Activated effector memory CD4-positive, alpha-beta T cell treated with Interleukin-2 at 50 U/mL for 16 hours (primary cell): ENCODE measurements around the gene LRP2BP.

Experiments used
- DNase-seq: peaks from one replicate; pipeline ENCODE4 v3.0.0-alpha.2; 2020

LRP2BP gene

DNA sequence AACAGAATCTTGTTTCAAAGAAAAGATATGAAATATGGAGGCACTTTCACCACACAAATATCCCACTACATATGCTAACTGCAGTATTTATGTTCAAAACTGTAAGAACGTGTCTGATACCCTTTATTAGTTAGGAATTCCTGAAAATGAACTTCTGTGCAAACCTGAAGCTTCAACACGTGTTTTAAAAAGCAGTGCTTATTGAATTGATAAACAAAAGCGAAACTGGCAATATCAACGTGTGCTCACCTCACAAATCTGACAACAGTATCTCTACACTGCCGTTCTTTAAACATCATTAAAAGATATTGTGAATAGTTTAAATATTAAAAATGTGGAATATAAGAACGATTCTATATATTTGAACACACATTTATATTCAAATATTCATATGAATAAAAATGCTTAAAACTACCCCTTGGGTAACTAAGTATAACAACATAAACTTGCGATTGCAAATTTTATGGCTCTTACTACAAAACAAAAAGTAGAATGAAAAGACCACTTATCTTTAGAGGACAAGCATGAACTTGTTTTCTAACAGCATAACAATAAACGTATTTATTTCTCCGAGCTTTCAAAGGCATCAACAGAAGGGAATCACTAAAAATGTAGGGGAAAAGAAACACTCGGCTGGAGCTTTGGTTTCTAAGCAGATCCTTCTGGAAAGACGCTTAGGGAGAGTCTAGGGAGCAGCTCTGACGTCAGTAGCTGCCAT, at the start of gene LRP2BP:
TSS of gene LRP2BP (minus strand) at position 687 of the 718 bp plus-strand sequence. CDS start 17,738 bp downstream, outside the sequence.
- DNase-seq = no peak

- DNase-seq = no peak
Measured at GRCh38 chr4:185445209-185445608, 49.5 kb upstream of the LRP2BP start.

GRCh38 chr4:185441479-185441878, 45.8 kb upstream of the LRP2BP start:
- DNase-seq = no peak

- no peak for DNase-seq
Measured at GRCh38 chr4:185437809-185438208, 42.1 kb upstream of the LRP2BP start.

- DNase-seq = no peak
Measured at GRCh38 chr4:185435466-185435865, 39.7 kb upstream of the LRP2BP start.

- no peak for DNase-seq
Measured at GRCh38 chr4:185429660-185430059, 33.9 kb upstream of the LRP2BP start.

- no peak for DNase-seq
Measured at GRCh38 chr4:185426960-185427688, 31.4 kb upstream of the LRP2BP start.

DNA sequence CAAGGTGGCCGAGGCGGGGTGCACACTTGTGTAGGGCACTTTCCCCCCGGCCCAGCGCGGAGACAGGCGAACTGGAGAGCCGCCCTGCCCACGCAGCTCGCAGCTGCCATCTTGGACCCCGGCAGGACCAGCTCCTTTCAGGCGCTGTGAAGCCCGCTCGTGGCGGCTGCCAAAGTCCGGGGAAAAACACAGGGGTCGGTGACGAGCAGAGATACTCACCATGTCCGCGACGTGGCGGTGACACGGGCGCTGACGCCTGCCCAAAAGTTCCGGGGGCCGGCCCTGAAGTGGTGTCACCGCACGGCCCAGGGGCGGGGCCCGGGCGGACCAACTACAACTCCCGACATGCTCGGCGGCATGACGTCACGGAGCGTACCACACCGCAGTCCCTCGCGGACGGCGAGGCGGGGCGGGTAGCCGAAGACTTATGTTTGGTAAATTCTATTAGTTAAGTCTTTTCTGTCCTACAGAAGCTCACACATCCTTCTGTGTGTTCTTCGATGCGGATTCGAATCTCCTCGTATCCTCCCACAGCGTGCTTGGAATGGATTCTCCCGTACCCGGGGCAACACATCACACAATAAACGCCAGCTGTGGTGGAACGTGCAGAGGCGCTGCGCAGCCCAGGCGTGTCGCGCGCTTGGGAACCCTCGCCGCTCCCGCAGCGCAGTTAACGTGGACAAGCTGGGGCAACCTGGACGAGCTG, 30.1 kb upstream of the LRP2BP start, which contains the start of gene UFSP2:
TSS of gene UFSP2 (minus strand) at position 318 of the 706 bp plus-strand sequence. CDS start at position 222, 96 bp downstream.
- DNase-seq = peak; percentile 77

DNA sequence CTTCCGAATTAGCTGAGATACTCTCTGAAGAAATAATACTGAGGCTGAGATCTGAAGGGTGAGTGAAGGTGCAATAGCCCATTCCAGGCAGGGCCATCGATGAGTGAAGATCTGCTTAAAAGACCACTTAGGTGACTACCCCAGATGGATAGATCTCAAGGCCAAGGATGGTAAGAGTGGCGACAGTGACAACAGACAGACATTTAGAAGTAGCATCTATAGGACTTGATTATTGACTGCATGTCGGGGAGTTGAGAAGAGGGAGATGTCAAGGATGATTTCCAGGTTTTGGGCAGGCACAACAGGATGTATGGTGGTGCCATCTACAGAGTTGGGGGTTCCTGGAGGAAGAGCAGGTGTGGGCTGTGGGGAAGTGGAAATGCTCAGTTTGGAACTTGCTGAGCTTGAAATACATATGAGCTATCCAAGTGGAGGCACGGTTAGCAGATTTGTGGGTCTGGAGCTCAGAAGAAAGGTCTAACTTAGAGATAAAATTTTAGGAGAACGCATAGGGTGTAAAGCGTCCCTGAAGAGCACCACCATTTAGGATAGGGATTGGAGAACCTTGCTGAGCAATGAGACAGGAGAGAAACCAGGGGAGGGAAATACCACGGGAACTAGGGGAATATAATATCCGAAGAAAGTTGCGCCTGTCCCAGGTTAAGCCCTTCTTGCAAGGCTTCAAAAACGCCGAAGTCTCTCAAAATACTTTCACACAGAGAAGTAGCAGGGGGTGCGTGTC, 29.4 kb upstream of the LRP2BP start:
- DNase-seq = no peak

DNA sequence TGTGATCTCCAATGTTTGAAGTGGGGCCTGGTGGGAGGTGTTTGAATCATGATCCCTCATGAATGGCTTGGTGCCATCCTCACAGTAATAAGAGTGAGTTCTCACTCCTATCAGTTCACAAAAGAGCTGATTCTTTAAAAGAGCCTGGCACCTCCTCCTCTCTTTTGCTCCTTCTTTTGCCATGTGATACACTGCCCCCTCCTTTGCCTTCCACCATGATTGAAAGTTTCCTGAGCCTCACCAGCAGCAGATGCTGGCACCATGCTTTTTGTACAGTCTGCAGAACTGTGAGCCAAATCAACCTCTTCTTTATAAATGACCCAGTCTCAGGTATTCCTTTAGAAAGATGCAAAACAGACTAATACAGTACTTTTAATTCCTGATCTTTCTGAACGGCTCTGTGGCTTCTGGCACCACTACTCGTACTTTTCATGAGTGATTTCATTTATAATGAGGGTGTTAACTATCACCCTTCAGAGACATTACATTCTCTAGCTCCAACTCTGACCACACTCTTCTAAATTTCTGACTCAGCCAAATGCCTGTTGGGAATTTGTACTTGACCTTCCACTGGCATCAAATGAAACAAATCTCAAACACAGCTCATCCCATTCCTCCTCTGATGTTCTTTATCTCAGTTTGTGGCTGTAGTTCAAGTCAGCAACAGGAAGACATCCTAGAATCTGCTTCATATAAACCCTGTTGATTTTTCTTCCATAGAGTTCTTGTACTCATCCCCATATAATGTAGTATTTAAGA, 25.8 kb upstream of the LRP2BP start:
- no peak for DNase-seq

DNA sequence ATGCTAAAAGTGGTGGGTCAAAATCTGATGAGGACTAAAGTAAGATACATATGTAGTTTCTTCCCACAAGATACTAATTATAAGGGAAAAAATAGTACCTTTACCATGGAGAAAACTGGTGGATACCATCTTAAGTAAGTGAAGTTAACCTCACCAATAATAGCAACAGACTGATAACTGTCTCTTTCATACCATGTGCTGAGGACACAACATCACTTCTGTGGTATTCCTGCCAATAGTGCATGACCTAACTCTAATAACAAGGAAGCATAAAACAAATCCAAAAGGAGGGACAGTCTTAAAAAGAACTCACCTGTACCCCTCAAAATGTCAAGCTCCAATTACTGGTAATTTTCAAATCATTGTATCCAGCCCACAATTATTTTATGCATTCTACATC, 21.2 kb upstream of the LRP2BP start:
- DNase-seq = no peak

- no peak for DNase-seq
Measured at GRCh38 chr4:185412412-185412811, 16.7 kb upstream of the LRP2BP start.

DNA sequence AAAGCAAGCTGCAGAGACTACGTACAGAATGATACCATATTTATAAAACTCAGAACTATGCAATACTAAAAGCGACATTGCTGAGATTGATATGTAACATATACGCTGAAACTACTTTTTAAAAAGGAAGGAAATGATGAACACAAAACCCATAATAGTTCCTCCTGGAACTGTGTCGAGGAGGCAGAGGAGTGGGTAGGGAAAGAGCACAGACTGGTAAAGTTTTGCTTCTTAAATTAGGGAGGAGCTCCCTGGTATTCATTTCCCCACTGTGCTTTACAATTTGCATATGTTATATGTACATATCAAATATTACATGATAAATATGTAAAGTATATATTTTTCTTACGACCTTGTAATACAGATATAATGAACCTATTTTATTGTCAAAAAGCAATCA, 16.1 kb upstream of the LRP2BP start:
- no peak for DNase-seq

GRCh38 chr4:185408432-185408831, 12.7 kb upstream of the LRP2BP start:
- DNase-seq = no peak

- DNase-seq = no peak
Measured at GRCh38 chr4:185405296-185405999, 9.7 kb upstream of the LRP2BP start.

- DNase-seq = no peak
Measured at GRCh38 chr4:185404031-185404430, 8.3 kb upstream of the LRP2BP start.

GRCh38 chr4:185399466-185399865, 3.7 kb upstream of the LRP2BP start:
- no peak for DNase-seq

DNA sequence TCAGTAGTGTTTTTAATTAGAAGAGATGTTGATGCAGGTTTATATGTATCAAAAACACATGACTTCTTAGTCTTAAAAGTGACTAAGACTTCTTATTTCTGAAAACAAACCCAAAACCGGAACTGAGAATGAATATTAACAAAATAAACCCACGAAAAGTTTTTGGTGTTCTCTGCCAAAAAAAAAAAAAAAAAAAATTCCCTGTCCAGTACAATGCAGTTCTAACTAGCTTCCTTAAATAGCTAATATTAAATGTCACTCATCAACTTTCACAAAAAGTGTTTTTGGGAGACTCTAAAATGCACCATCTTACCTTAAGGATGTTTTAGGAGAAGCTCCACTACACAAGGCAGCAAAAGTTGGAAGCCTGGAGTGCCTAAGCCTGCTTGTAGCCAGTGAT, 2.9 kb upstream of the LRP2BP start:
- DNase-seq = no peak

GRCh38 chr4:185396724-185397385, 1.1 kb upstream of the LRP2BP start, which contains the start of gene ANKRD37:
ANKRD37 (plus strand) TSS chr4:185396841; CDS start chr4:185396924, 83 bp downstream.
- no peak for DNase-seq

DNA sequence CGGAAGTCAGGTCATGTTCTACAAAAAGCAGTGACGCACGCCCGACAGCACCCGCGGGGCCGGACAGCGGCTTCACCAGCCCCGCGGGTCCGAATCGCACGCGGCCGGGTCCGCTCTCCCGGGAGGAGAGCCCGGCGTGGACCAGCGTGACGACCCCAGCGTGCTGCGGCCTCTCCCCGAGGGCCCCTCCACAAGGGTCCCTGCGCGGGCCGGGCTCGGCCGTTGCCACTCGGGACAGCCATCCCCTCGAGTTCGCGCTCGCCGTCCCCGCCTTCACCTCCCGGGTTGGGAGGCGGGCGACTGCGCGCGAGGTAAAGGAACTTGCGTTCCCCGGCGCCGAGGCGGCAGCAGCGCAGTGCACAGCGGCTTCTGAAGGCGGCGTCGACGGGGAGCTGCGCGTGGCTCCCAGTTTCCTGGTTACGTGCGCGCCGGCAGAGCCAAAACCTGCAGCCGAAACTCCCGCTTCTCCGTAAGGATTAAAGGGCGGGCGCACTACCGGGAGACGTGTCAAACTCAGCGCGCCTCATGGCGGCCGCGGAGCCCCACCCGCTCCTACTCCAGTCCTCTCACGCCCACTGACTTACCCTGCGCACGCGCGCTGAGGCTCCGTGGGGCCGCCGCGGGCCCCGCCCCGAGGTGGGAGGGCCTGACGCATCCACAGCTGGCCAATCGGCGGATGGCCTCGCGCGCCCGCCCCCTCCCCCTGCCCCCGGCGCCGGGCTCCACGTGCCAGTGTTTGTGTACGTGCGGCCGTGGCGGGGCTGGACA, 416 bp upstream of the LRP2BP start:
- peak; percentile 97 for DNase-seq
